Large intestine (tissue), 3 donors: ENCODE data around the gene NCS1. TPM values are rescaled to one million over a fixed set of nuclear protein-coding genes. Genes with fewer than 3 reads are reported as not detected.
"Not testable (repeated sequence)": the region's sequence is repeated elsewhere in the genome, so short reads cannot be mapped to it uniquely, and the experiment has no call there.

Experiments used
- DNase-seq, 2 donors: peaks; one replicate each; pipeline versions ENCODE4 v3.0.0 to v3.0.0-alpha.2; 2013
- H3K27ac ChIP-seq: one replicate; pipeline ENCODE4 v1.5.1; 2013; ENCODE audit warnings: low read length
- H3K27me3 ChIP-seq: 2 replicates; pipeline ENCODE4 v1.6.1; 2013; ENCODE audit warnings: low read length; ENCODE audit not compliant: control insufficient read depth, insufficient read depth
- H3K36me3 ChIP-seq: 2 replicates; pipeline ENCODE4 v1.6.1; 2013; ENCODE audit warnings: low read length; ENCODE audit not compliant: control insufficient read depth, insufficient read depth
- H3K4me1 ChIP-seq: one replicate; pipeline ENCODE4 v1.6.1; 2013; ENCODE audit warnings: low read length; ENCODE audit not compliant: control insufficient read depth, insufficient read depth
- H3K4me3 ChIP-seq: one replicate; pipeline ENCODE4 v1.5.1; 2013; ENCODE audit warnings: low read length
- H3K9me3 ChIP-seq: one replicate; pipeline ENCODE4 v1.6.1; 2013; ENCODE audit warnings: mild to moderate bottlenecking, low read depth, low read length, moderate library complexity; ENCODE audit not compliant: control insufficient read depth
- WGBS: methylation state at CpG from one replicate; pipeline ENCODE4 v1.1.5; 2013; ENCODE audit warnings: low lambda C conversion rate; ENCODE audit not compliant: insufficient coverage; 5-methylcytosine and 5-hydroxymethylcytosine counted together
- polyA plus RNA-seq: library from polyadenylated mRNA; unstranded; fragments of 120-200 nt; gene quantifications from one replicate; pipeline ENCODE4 v1.2.1, GENCODE V29; 2013

NCS1 gene
- polyA plus RNA-seq, 1 donor: 14.7 TPM

- peaks cover 8% of the 10 kb centered on the region for H3K4me1 ChIP-seq
- H3K4me3 ChIP-seq: no peak overlapping the region
- no peaks in the 10 kb centered on the region for H3K27me3 ChIP-seq
- DNase-seq: peak in 1 of 2 donors; percentile 48
- no peaks in the 10 kb centered on the region for H3K36me3 ChIP-seq
- WGBS: no CpG with 5 or more reads among the region's 11 CpGs
- no peak overlapping the region for H3K27ac ChIP-seq
- no peaks in the 10 kb centered on the region for H3K9me3 ChIP-seq
Observed at GRCh38 chr9:130245474-130245873, 73.3 kb downstream of the NCS1 start.

GRCh38 chr9:130246126-130246525 lies 73.9 kb downstream of the NCS1 start:
- peaks cover under 1% of the 10 kb centered on the region for H3K27me3 ChIP-seq
- no peak for DNase-seq
- H3K9me3 ChIP-seq: no peaks in the 10 kb centered on the region
- WGBS: no CpG with 5 or more reads among the region's 3 CpGs
- peaks cover 8% of the 10 kb centered on the region for H3K4me1 ChIP-seq
- H3K27ac ChIP-seq: no peak overlapping the region
- no peak overlapping the region for H3K4me3 ChIP-seq
- no peaks in the 10 kb centered on the region for H3K36me3 ChIP-seq

GRCh38 chr9:130254747-130255630 lies 82.8 kb downstream of the NCS1 start:
- Histone ChIP-seq H3K9me3 (no peaks in the 10 kb centered on the region), H3K4me1 (peaks cover 3% of the 10 kb centered on the region), H3K27me3 (peaks cover 15% of the 10 kb centered on the region), H3K27ac (no peak overlapping the region), H3K4me3 (no peak overlapping the region), H3K36me3 (no peaks in the 10 kb centered on the region)
- DNase-seq: peak in 1 of 2 donors; percentile 33
- WGBS: no CpG with 5 or more reads among the region's 23 CpGs

GRCh38 chr9:130255631-130256134 lies 83.5 kb downstream of the NCS1 start:
- DNase-seq: no peak
- H3K27me3 ChIP-seq: peaks cover 15% of the 10 kb centered on the region
- peaks cover 3% of the 10 kb centered on the region for H3K4me1 ChIP-seq
- H3K36me3 ChIP-seq: no peaks in the 10 kb centered on the region
- no peak overlapping the region for H3K4me3 ChIP-seq
- 67% methylated on average over 1 of the region's 5 CpGs for WGBS
- no peak overlapping the region for H3K27ac ChIP-seq
- H3K9me3 ChIP-seq: no peaks in the 10 kb centered on the region

- Histone ChIP-seq H3K4me3 (no peak overlapping the region), H3K27ac (no peak overlapping the region), H3K4me1 (peaks cover 3% of the 10 kb centered on the region), H3K36me3 (no peaks in the 10 kb centered on the region), H3K9me3 (no peaks in the 10 kb centered on the region), H3K27me3 (peaks cover 16% of the 10 kb centered on the region)
- WGBS: 67% methylated on average over 1 of the region's 2 CpGs
- no peak for DNase-seq
Observed at GRCh38 chr9:130256644-130257043, 84.4 kb downstream of the NCS1 start.

- no CpG with 5 or more reads among the region's 7 CpGs for WGBS
Observed at GRCh38 chr9:130258137-130258536, 85.9 kb downstream of the NCS1 start.

GRCh38 chr9:130259044-130259443 lies 86.8 kb downstream of the NCS1 start:
- Histone ChIP-seq H3K27ac (no peak overlapping the region), H3K27me3 (peaks cover 32% of the 10 kb centered on the region), H3K9me3 (no peaks in the 10 kb centered on the region), H3K36me3 (no peaks in the 10 kb centered on the region), H3K4me3 (no peak overlapping the region), H3K4me1 (peaks cover 3% of the 10 kb centered on the region)
- WGBS: 40% methylated on average over 1 of the region's 4 CpGs
- no peak for DNase-seq

More at GRCh38 chr9:130258137-130258536, 85.9 kb downstream of the NCS1 start:
- H3K9me3 ChIP-seq, H3K4me1 ChIP-seq, DNase-seq, H3K4me3 ChIP-seq, H3K27ac ChIP-seq, H3K36me3 ChIP-seq: not testable (repeated sequence)
- peaks cover 23% of the 10 kb centered on the region for H3K27me3 ChIP-seq

- Histone ChIP-seq H3K27ac (no peak overlapping the region), H3K9me3 (no peaks in the 10 kb centered on the region), H3K36me3 (no peaks in the 10 kb centered on the region), H3K4me1 (no peaks in the 10 kb centered on the region), H3K27me3 (peaks cover 52% of the 10 kb centered on the region), H3K4me3 (no peak overlapping the region)
- WGBS: 80% methylated on average over 3 of the region's 16 CpGs
- DNase-seq: no peak
Observed at GRCh38 chr9:130260816-130261765, 88.9 kb downstream of the NCS1 start.

- H3K4me3 ChIP-seq: no peak overlapping the region
- no peaks in the 10 kb centered on the region for H3K4me1 ChIP-seq
- WGBS: no CpG with 5 or more reads among the region's 17 CpGs
- no peak overlapping the region for H3K27ac ChIP-seq
- no peaks in the 10 kb centered on the region for H3K36me3 ChIP-seq
- H3K9me3 ChIP-seq: no peaks in the 10 kb centered on the region
- peaks cover 62% of the 10 kb centered on the region for H3K27me3 ChIP-seq
- DNase-seq: no peak
Observed at GRCh38 chr9:130262061-130262745, 90.0 kb downstream of the NCS1 start.

- no peaks in the 10 kb centered on the region for H3K36me3 ChIP-seq
- H3K9me3 ChIP-seq: no peaks in the 10 kb centered on the region
- H3K4me3 ChIP-seq: no peak overlapping the region
- peaks cover 65% of the 10 kb centered on the region for H3K27me3 ChIP-seq
- DNase-seq: no peak
- no peaks in the 10 kb centered on the region for H3K4me1 ChIP-seq
- H3K27ac ChIP-seq: no peak overlapping the region
- WGBS: no CpG with 5 or more reads among the region's 7 CpGs
Observed at GRCh38 chr9:130262771-130263170, 90.6 kb downstream of the NCS1 start.
